T-cell (primary cell): ENCODE measurements around the gene STK39. TPM values are rescaled to one million over a fixed set of nuclear protein-coding genes. Genes with fewer than 3 reads are reported as not detected.

ENCODE experiments used
- ATAC-seq, 4 experiments: fragments of 200-7000 bp in 3 of 4; fragments of 150-1000 bp in 1 of 4; cut with Tn5 transposase; replicated peaks in 1 of 4; 1 replicate in 3 of 4; 2 replicates in 1 of 4; pipeline ENCODE4 v1.10.0; 2021; ENCODE audit warnings: moderate library complexity in 3 of 4, mild to moderate bottlenecking in 2 of 4, moderate number of reproducible peaks in 1 of 4
- CTCF ChIA-PET, 2 donors: fragments of 300-600 bp; sonication (Branson Sonifier 250); formaldehyde crosslinking; loops; one replicate each; lab custom pipeline; 2022; ENCODE audit warnings: antibody characterized with exemption in 2 of 2; lab: Charles Lee
- POLR2A ChIA-PET, 2 donors: fragments of 300-600 bp; sonication (Branson Sonifier 250); formaldehyde crosslinking; loops; one replicate each; lab custom pipeline; 2022; ENCODE audit warnings: antibody characterized with exemption in 2 of 2; lab: Charles Lee
- DNase-seq, 35 experiments: peaks; one replicate each; pipeline versions ENCODE4 v3.0.0 to v3.0.0-alpha.2; 2013 to 2023
- H3K27ac ChIP-seq: one replicate; pipeline ENCODE4 v1.5.1; 2013; ENCODE audit warnings: low read length
- H3K27me3 ChIP-seq, 2 experiments: replicated peaks in 1 of 2; 1 replicate in 1 of 2; 2 replicates in 1 of 2; pipeline versions ENCODE4 v1.6.1 to v1.7.0; 2013; ENCODE audit warnings: low read length in 1 of 2, mixed read lengths in 1 of 2; ENCODE audit not compliant: control insufficient read depth in 2 of 2, insufficient read depth in 2 of 2; ENCODE audit errors: extremely low read depth in 1 of 2
- H3K36me3 ChIP-seq, 2 donors: 1 replicate in 1 of 2; 2 replicates in 1 of 2; pipeline versions ENCODE4 v1.6.1 to v1.7.0; 2013; ENCODE audit warnings: low read length in 1 of 2; ENCODE audit not compliant: control insufficient read depth in 2 of 2, insufficient read depth in 1 of 2; ENCODE audit errors: extremely low read depth in 1 of 2
- H3K4me1 ChIP-seq, 2 experiments: 1 replicate in 1 of 2; 2 replicates in 1 of 2; pipeline versions ENCODE4 v1.6.1 to v1.7.0; 2013; ENCODE audit warnings: low read length in 2 of 2, mixed read lengths in 1 of 2; ENCODE audit not compliant: insufficient read depth in 2 of 2, control insufficient read depth in 1 of 2; ENCODE audit errors: extremely low read depth in 1 of 2
- H3K4me3 ChIP-seq, 2 donors: 1 replicate in 1 of 2; 2 replicates in 1 of 2; pipeline versions ENCODE4 v1.5.1 to v1.7.0; 2013; ENCODE audit warnings: mild to moderate bottlenecking in 2 of 2, low read length in 1 of 2, moderate library complexity in 1 of 2; ENCODE audit not compliant: control insufficient read depth in 1 of 2; ENCODE audit errors: extremely low read depth in 1 of 2
- H3K9me3 ChIP-seq: 2 replicates; pipeline ENCODE4 v1.7.0; 2013
- H3K27ac Mint-ChIP-seq, 2 donors: one replicate each; pipeline ENCODE4 v1.8.0; 2020 to 2021; ENCODE audit warnings: mild to moderate bottlenecking in 2 of 2, mixed read lengths in 2 of 2
- H3K27me3 Mint-ChIP-seq, 2 donors: one replicate each; pipeline ENCODE4 v1.8.0; 2021 to 2022; ENCODE audit warnings: mixed read lengths in 2 of 2
- H3K36me3 Mint-ChIP-seq: one replicate; pipeline ENCODE4 v1.8.0; 2021; ENCODE audit warnings: mixed read lengths
- H3K4me1 Mint-ChIP-seq, 3 donors: one replicate each; pipeline ENCODE4 v1.8.0; 2020 to 2022; ENCODE audit warnings: mixed read lengths in 3 of 3, mild to moderate bottlenecking in 1 of 3
- H3K4me3 Mint-ChIP-seq, 3 donors: one replicate each; pipeline ENCODE4 v1.8.0; 2020 to 2022; ENCODE audit warnings: mild to moderate bottlenecking in 3 of 3, mixed read lengths in 3 of 3, moderate library complexity in 3 of 3
- H3K9me3 Mint-ChIP-seq, 3 donors: one replicate each; pipeline ENCODE4 v1.8.0; 2020 to 2022; ENCODE audit warnings: mixed read lengths in 3 of 3
- WGBS: methylation state at CpG from one replicate; pipeline ENCODE4 v1.1.5; 2013; ENCODE audit warnings: missing lambda C conversion rate; ENCODE audit not compliant: insufficient coverage; 5-methylcytosine and 5-hydroxymethylcytosine counted together
- total RNA-seq, 35 experiments: library from RNA in 6 of 35; stranded (reverse) in 6 of 35; fragments of 120-200 nt in 1 of 35; gene quantifications; one replicate each; pipeline versions ENCODE4 v1.2.1 to v1.2.4 and lab custom pipeline; 2013 to 2026

The STK39 gene
- total RNA-seq, 5 donors from 2014 or later (not counting 1 experiment from before 2014, with no cell fraction given), result 15.4 to 25.8 (median 21.0) TPM

DNA sequence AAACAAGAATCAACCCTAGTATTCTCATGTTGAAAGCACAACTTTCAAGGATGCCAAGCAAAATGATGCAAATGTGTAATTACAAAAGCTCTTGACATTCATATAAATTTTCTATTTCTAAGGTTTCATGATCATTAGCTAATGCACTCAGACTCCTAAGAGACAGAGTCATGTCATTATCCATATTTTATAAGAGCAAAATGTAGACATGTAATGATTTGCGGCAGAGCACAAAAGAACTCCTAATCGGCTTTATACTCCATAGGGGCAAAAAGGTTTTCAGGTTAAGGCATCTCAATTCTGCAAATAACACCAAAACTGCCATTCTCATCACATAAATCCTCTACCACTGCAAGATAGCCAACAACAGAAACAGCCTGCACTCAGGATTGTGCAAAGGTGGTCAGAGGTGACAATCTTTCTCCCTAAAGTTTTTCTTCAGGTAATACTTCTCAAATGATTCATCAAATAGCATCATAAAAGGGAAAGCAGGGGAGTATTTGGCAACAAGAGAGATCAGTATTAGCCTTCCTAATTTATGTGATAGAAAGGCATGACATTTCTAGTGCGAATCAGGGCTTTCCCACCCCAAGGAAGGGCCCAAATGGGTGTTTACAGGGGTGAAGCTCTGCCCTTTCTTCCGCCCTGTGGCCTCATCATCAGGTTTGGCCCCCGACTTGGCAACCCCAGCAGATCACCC is 64.7 kb downstream of the STK39 start:
- Histone ChIP-seq H3K4me3 (no peak overlapping the region), H3K27ac (no peak overlapping the region), H3K36me3 (peaks cover 0 to 10% of the 10 kb centered on the region in 2 donors), H3K27me3 (no peaks in the 10 kb centered on the region), H3K4me1 (peaks cover 0 to 2% of the 10 kb centered on the region in 2 experiments), H3K9me3 (no peaks in the 10 kb centered on the region)
- ATAC-seq (no peak), DNase-seq (no peak)
- Mint-ChIP-seq H3K27me3 (no peaks in the 10 kb centered on the region), H3K4me3 (no peak overlapping the region), H3K36me3 (peaks cover 38% of the 10 kb centered on the region), H3K4me1 (peaks cover 43 to 73% (median 68%) of the 10 kb centered on the region in 3 donors), H3K9me3 (no peaks in the 10 kb centered on the region), H3K27ac (no peak overlapping the region)
- CTCF ChIA-PET, result no interaction called here
- 100% methylated on average over 1 of the region's 5 CpGs for WGBS
- POLR2A ChIA-PET, result no interaction called here

DNA sequence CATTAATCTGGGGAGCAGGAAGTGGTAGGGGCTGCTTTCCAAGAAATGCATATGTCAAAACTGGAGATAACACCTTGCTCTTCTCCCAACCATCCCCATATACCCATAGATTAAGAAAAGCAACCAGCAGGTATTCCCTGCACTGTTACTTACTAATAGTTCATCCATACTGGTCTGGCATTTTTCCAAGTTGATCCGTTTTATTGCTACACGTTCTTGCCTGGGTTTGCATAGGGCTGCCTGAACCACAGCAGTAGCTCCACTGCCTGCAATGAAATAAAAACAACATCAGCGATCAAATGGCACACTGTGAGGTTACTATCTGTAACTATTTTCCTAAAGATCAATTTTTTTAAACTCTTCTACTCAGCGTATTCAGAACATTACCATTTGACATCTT is 65.6 kb downstream of the STK39 start:
- Mint-ChIP-seq H3K36me3 (peaks cover 42% of the 10 kb centered on the region), H3K9me3 (no peaks in the 10 kb centered on the region), H3K4me3 (no peak overlapping the region), H3K27me3 (no peaks in the 10 kb centered on the region), H3K4me1 (peaks cover 50 to 77% (median 72%) of the 10 kb centered on the region in 3 donors), H3K27ac (no peak overlapping the region)
- DNase-seq (no peak), ATAC-seq (no peak)
- Histone ChIP-seq H3K9me3 (no peaks in the 10 kb centered on the region), H3K36me3 (peaks cover 0 to 10% of the 10 kb centered on the region in 2 donors), H3K4me3 (no peak overlapping the region), H3K27me3 (no peaks in the 10 kb centered on the region), H3K4me1 (peaks cover 0 to 8% of the 10 kb centered on the region in 2 experiments), H3K27ac (no peak overlapping the region)
- WGBS, result 92% methylated on average over 2 of the region's 4 CpGs
- ChIA-PET CTCF (interaction anchor here in 1 of 2 donors (1.5 kb wide), 1 partner anchor 47 kb away, joined by 4 read pairs; no protein-coding TSS in a partner anchor), POLR2A (interaction anchor here in 1 of 2 donors (0.6 kb wide), 2 partner anchors 20 to 73 kb away, joined by 3 read pairs; no protein-coding TSS in a partner anchor)

DNA sequence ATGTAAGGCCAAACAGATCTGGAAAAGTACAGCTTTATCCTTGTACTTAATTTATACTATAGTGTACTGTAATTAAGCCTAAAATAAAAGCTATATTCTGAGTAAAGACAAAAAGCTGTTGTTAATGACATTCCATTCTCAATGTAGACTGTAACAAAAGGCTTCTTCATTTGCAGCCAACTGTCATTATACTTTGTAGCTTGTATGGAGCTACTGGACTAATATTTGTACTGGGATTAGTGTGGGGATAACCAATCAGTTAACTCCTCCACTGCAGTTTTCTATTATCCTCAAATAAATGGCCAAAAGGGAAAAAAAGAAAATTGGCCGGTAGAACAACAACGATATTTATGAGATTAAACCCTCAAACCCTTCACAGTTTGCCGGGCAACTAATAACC is 66.5 kb downstream of the STK39 start:
- CTCF ChIA-PET, result interaction anchor here in 1 of 2 donors (1.5 kb wide), 1 partner anchor 46 kb away, joined by 4 read pairs; no protein-coding TSS in a partner anchor
- DNase-seq (no peak), ATAC-seq (no peak)
- H3K4me3 Mint-ChIP-seq, result no peak overlapping the region
- no peak overlapping the region for H3K4me3 ChIP-seq
- no peaks in the 10 kb centered on the region for H3K27me3 ChIP-seq
- H3K9me3 ChIP-seq, result no peaks in the 10 kb centered on the region
- peaks cover 0 to 10% of the 10 kb centered on the region in 2 donors for H3K36me3 ChIP-seq
- peaks cover 42% of the 10 kb centered on the region for H3K36me3 Mint-ChIP-seq
- no peak overlapping the region for H3K27ac ChIP-seq
- no CpG with 5 or more reads among the region's 3 CpGs for WGBS
- H3K4me1 ChIP-seq, result peaks cover 0 to 16% of the 10 kb centered on the region in 2 experiments
- no peaks in the 10 kb centered on the region for H3K9me3 Mint-ChIP-seq
- no peaks in the 10 kb centered on the region for H3K27me3 Mint-ChIP-seq
- peaks cover 55 to 76% (median 72%) of the 10 kb centered on the region in 3 donors for H3K4me1 Mint-ChIP-seq
- no peak overlapping the region for H3K27ac Mint-ChIP-seq
- POLR2A ChIA-PET, result interaction anchor here in 1 of 2 donors (0.6 kb wide), 1 partner anchor 9 kb away, joined by 3 read pairs; no protein-coding TSS in a partner anchor

- ChIA-PET POLR2A (no interaction called here), CTCF (interaction anchor here (0.6 to 1.5 kb wide), 2 partner anchors 10 to 45 kb away, joined by 4 read pairs; no protein-coding TSS in a partner anchor)
- peaks cover 0 to 10% of the 10 kb centered on the region in 2 donors for H3K36me3 ChIP-seq
- Mint-ChIP-seq H3K36me3 (peaks cover 42% of the 10 kb centered on the region), H3K27me3 (no peaks in the 10 kb centered on the region), H3K4me3 (no peak overlapping the region), H3K9me3 (no peaks in the 10 kb centered on the region), H3K27ac (no peak overlapping the region), H3K4me1 (peaks cover 51 to 76% (median 71%) of the 10 kb centered on the region in 3 donors)
- no peaks in the 10 kb centered on the region for H3K9me3 ChIP-seq
- no peak overlapping the region for H3K4me3 ChIP-seq
- DNase-seq (no peak), ATAC-seq (no peak)
- H3K27me3 ChIP-seq, result no peaks in the 10 kb centered on the region
- 94% methylated on average over 2 of the region's 5 CpGs for WGBS
- H3K4me1 ChIP-seq, result peaks cover 0 to 19% of the 10 kb centered on the region in 2 experiments
- H3K27ac ChIP-seq, result no peak overlapping the region
These were observed 66.9 kb downstream of the STK39 start for GRCh38 chr2:168180483-168180882.

GRCh38 chr2:168179592-168179991 is 67.8 kb downstream of the STK39 start:
- H3K27ac Mint-ChIP-seq, result no peak overlapping the region
- H3K9me3 Mint-ChIP-seq, result no peaks in the 10 kb centered on the region
- DNase-seq, result no peak
- Histone ChIP-seq H3K4me3 (no peak overlapping the region), H3K9me3 (no peaks in the 10 kb centered on the region), H3K27me3 (no peaks in the 10 kb centered on the region), H3K36me3 (peaks cover 0 to 10% of the 10 kb centered on the region in 2 donors), H3K27ac (no peak overlapping the region), H3K4me1 (peaks cover 3 to 22% of the 10 kb centered on the region in 2 experiments)
- ChIA-PET CTCF (no interaction called here), POLR2A (no interaction called here)
- no peaks in the 10 kb centered on the region for H3K27me3 Mint-ChIP-seq
- H3K4me1 Mint-ChIP-seq, result peaks cover 50 to 74% (median 71%) of the 10 kb centered on the region in 3 donors
- H3K4me3 Mint-ChIP-seq, result no peak overlapping the region
- ATAC-seq, result no peak
- H3K36me3 Mint-ChIP-seq, result peaks cover 42% of the 10 kb centered on the region
- WGBS, result 86% methylated on average over 4 of the region's 5 CpGs

GRCh38 chr2:168178520-168179324 is 68.7 kb downstream of the STK39 start:
- Mint-ChIP-seq H3K9me3 (no peaks in the 10 kb centered on the region), H3K27ac (no peak overlapping the region), H3K36me3 (peaks cover 42% of the 10 kb centered on the region), H3K27me3 (no peaks in the 10 kb centered on the region), H3K4me1 (peaks cover 48 to 75% (median 73%) of the 10 kb centered on the region in 3 donors), H3K4me3 (no peak overlapping the region)
- no peak overlapping the region for H3K4me3 ChIP-seq
- ChIA-PET CTCF (interaction anchor here in 1 of 2 donors (0.9 kb wide), 1 partner anchor 11 kb away, joined by 3 read pairs; no protein-coding TSS in a partner anchor), POLR2A (no interaction called here)
- peaks cover 7 to 27% of the 10 kb centered on the region in 2 experiments for H3K4me1 ChIP-seq
- H3K36me3 ChIP-seq, result peaks cover 0 to 10% of the 10 kb centered on the region in 2 donors
- WGBS, result no CpG with 5 or more reads among the region's 4 CpGs
- no peak for ATAC-seq
- no peak overlapping the region for H3K27ac ChIP-seq
- no peak for DNase-seq
- H3K9me3 ChIP-seq, result no peaks in the 10 kb centered on the region
- no peaks in the 10 kb centered on the region for H3K27me3 ChIP-seq
